Measurements from ENCODE around the gene PTAR1. TPM values are rescaled to one million over a fixed set of nuclear protein-coding genes. Genes with fewer than 3 reads are reported as not detected.

The PTAR1 gene
- total RNA-seq, 1 donor from 2014 or later, result 63.4 TPM

GRCh38 chr9:69757996-69758675, 1.7 kb downstream of the PTAR1 start:
- no peak for DNase-seq (ENCODE audit: low spot score)
- intact Hi-C loops (cut with DNase I), result no loop called here
- ATAC-seq, result no peak

DNA sequence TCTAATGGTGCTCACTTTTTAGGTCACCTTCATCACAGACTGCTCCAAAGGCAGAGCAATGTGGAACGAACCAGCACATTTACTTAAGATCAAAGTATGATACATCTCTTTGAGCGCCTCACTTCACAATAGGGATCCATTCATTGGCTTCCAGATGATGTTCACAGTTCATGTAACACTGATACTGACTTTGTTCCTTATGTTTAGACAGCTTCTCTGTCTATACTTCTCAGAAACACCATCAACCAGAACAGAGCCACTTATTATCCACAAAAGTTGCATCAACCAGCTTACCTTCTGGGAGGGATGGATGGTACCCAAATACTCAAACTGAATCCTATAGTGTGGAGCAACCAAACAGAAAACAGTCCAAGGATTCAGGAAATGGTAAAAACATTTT, 4.6 kb downstream of the PTAR1 start:
- intact Hi-C loops (cut with DNase I), result no loop called here
- ATAC-seq, result no peak
- no peak for DNase-seq (ENCODE audit: low spot score)

GRCh38 chr9:69753830-69754229, 6.0 kb downstream of the PTAR1 start:
- intact Hi-C loops (cut with DNase I), result no loop called here
- ATAC-seq (no peak), DNase-seq (ENCODE audit: low spot score) (no peak)

- DNase-seq (ENCODE audit: low spot score), result no peak
- intact Hi-C loops (cut with DNase I), result no loop called here
- no peak for ATAC-seq
These were observed 9.7 kb downstream of the PTAR1 start for GRCh38 chr9:69750085-69750484.

DNA sequence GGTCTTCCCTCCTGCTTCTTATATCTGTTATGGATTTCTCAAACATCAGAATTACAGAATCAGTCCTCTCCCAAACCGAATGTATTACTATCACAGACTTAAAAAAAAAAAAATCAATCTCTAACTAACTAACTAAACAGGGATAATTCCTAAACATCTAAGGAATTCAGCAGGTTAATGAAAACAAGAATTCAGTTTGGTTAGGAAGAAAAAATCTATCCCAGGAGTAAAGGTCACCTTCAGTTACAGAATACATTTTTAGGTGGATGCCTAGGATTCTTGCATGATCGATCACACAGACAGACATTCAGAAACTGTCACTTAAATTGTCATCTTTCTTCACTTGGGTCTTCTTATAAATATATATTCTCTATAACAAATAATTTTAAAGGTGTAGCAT, 11.5 kb downstream of the PTAR1 start:
- DNase-seq (ENCODE audit: low spot score), result no peak
- intact Hi-C loops (cut with DNase I), result no loop called here
- no peak for ATAC-seq

- ATAC-seq (no peak), DNase-seq (ENCODE audit: low spot score) (no peak)
- intact Hi-C loops (cut with DNase I), result no loop called here
These were observed 12.8 kb downstream of the PTAR1 start for GRCh38 chr9:69746859-69747560.

DNA sequence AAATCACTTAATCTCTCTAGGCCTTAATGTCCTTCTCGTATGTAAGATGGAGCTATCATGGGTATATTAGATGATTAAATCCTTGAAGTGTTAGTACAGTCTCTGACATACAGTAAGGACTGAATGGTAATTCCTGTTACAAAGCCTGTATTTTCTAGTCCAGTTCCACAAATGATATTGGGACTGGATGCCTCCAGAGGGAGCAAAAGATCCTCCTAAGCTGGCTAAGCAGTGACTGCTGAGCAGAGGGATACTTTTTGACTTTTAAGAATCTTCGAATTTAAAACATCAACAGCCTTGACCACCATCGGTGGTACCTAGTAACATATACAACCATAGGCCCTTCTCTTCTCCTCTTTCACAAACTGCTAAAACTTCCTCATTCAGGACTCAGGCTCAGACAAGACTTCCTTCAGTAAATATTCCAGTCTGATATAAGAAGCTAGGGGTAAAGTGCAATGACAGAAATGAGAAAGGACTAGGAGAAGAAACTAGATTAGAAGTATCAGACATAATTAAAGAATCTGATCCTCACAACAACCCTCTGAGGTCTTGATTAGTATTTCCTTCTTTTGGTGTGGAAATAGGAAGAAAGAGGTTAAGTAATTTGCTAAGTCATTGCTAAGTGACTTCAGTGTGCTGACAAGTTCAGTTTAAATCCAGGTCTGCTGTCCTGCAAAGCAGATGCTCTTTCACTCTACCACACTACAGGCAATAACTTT, 13.9 kb downstream of the PTAR1 start:
- intact Hi-C loops (cut with DNase I), result no loop called here
- ATAC-seq (no peak), DNase-seq (ENCODE audit: low spot score) (no peak)

DNA sequence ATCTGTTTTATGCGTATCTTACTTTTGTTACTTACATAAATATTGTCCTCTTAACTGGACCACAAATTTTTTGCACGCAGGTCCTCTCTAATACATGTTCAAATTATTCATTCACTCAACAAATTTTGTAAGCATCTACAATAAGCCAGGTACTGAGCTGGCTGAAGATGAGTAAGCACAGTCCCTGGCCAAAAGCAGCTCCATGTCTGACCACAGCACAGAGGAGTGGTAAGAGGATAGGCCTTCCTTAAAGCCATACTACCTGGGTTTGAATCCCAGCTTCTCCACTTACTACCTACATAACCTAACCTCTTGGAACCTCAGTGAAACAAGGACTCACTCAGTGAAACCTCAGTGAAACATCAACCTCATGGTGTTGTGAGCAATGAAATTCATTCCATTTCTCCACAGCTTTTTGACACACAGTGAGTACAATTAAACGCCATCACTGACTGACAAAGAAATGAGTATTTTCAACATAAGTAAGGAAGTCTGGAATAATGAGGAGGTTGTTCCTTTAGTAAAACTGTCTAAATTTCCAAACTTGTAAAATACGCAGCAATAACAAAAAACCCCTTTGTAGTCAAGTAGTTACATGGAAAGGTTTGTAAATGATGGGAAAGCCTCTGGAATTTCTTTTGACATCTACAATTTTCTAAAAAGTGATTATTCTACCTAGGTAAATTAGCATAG, 15.0 kb downstream of the PTAR1 start:
- intact Hi-C loops (cut with DNase I), result no loop called here
- ATAC-seq (no peak), DNase-seq (ENCODE audit: low spot score) (no peak)

GRCh38 chr9:69743930-69744329, 15.9 kb downstream of the PTAR1 start:
- intact Hi-C loops (cut with DNase I), result no loop called here
- no peak for ATAC-seq

GRCh38 chr9:69740872-69741505, 18.8 kb downstream of the PTAR1 start:
- ATAC-seq (no peak), DNase-seq (ENCODE audit: low spot score) (no peak)
- intact Hi-C loops (cut with DNase I), result no loop called here

More at GRCh38 chr9:69743930-69744329, 15.9 kb downstream of the PTAR1 start:
- DNase-seq (ENCODE audit: low spot score), result no peak

DNA sequence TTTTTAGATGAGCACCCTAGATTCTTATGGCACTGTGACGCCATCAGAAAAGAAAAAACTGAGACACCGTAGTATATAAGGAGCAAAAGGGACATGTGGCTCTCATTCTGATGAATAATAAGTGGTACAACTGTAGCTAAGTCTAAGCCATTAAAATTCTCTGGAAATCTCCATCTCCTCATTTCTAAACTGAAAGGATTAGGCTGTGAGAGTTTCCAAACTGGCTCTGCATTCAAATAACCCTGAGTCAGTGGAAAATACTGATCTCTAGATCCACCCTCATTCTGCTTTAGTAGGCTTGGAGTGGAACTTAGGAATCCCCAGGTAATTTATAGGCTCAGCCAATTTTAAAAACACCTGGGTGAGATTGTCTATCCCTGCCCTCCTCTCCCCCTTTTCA, 28.5 kb downstream of the PTAR1 start:
- intact Hi-C loops (cut with DNase I), result no loop called here
- ATAC-seq, result no peak
- DNase-seq (ENCODE audit: low spot score), result no peak

GRCh38 chr9:69719983-69720382, 39.8 kb downstream of the PTAR1 start:
- ATAC-seq (no peak), DNase-seq (ENCODE audit: low spot score) (no peak)
- intact Hi-C loops (cut with DNase I), result no loop called here

DNA sequence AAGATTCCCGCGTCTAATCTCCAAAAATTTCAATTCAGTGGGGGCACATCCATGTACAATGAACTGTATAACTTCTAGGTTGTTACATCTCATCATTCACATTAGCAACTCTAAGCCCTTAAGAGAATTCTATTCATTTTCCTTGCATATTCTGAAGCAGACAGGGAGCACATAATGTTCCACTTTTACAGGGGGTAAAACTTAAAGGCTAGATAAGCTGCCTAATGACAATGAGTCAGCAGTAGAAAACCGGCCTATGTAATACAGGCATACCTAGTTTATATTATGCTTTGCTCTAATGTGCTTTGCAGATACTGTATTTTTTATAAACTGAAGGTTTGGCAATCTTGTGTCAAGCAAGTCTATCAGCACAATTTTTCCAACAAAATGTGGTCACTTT, 40.4 kb downstream of the PTAR1 start:
- no peak for ATAC-seq
- intact Hi-C loops (cut with DNase I), result no loop called here
- DNase-seq (ENCODE audit: low spot score), result no peak

- no peak for ATAC-seq
- intact Hi-C loops (cut with DNase I), result no loop called here
These were observed 41.6 kb downstream of the PTAR1 start for GRCh38 chr9:69718218-69718617.

DNA sequence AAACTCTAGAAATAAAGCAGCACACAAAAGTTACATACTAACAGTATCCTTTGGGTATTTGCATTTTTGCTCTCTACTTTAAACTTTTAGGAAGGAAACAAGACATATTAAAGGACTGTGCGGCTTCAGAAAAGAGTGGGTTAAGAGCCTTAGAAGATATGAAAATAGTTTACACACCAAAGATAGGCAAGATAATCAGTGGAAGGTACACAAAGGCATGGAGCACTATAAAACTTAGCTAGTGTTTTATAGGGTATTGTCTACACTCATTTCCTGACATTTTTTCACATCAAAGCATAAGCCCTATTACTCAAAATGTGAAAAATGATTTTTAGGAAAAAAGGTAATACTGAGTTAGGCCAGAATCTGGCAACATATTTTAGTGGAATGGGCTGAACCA, 44.0 kb downstream of the PTAR1 start:
- intact Hi-C loops (cut with DNase I), result no loop called here
- DNase-seq (ENCODE audit: low spot score) (no peak), ATAC-seq (no peak)

More at GRCh38 chr9:69718218-69718617, 41.6 kb downstream of the PTAR1 start:
- no peak for DNase-seq (ENCODE audit: low spot score)

- ATAC-seq (no peak), DNase-seq (ENCODE audit: low spot score) (no peak)
- intact Hi-C loops (cut with DNase I), result no loop called here
These were observed 44.7 kb downstream of the PTAR1 start for GRCh38 chr9:69715096-69715495.

- intact Hi-C loops (cut with DNase I), result no loop called here
- DNase-seq (ENCODE audit: low spot score) (no peak), ATAC-seq (no peak)
These were observed 62.3 kb downstream of the PTAR1 start for GRCh38 chr9:69697475-69697874.

DNA sequence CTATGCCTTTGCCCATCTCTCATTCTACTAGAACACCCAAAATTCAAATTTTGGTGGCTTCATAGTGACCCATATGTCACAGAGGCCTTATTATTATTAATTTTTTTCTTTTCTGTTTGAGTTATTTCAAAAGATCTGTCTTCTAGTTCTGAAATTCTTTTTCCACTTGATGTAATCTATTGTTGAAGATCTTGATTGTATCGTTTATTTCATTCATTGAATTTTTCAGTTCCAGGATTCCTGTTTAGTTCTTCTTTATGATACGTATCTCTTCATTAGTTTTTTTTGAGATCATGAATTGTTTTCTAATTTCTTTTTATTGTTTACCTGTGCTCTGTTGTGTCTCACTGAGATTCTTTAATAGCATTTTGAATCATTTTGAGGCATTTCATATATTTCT, 63.0 kb downstream of the PTAR1 start:
- ATAC-seq (no peak), DNase-seq (ENCODE audit: low spot score) (no peak)
- intact Hi-C loops (cut with DNase I), result no loop called here

DNA sequence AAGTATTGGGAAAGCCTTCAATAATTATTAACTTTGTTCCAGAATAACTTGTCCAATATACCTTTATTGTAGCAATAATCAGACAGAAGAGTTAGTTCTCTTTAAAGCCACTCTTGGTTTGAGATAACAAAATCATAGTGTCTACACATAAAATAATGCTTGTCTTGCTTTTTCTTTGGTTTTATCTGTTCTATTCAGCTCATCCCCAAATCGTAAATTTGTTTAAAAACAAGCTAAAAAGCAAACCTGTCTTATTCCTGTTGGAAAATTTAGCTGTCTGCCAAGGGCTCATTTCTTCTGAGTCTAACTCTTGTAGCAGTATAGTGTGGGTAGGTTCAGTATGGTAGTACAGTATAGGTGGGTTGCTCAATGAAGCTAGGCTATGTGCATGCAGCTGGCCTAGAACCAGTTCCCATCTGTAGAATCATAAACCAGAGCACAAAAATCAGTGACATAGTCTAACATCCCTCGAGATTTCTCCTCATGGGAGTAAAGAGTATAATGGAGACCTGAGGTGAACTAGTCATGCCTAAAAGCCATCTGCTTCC, 69.7 kb downstream of the PTAR1 start:
- ATAC-seq, result no peak
- intact Hi-C loops (cut with DNase I), result no loop called here
- no peak for DNase-seq (ENCODE audit: low spot score)
